PC-3 (cell line): ENCODE data around the gene CDC34.

Source experiments
- CTCF ChIP-seq: fragments of 300-600 bp; sonication (generic); conservative IDR thresholded peaks from 2 replicates; pipeline ENCODE4 v1.5.1; 2017; ENCODE audit warnings: antibody characterized with exemption, low read depth, mild to moderate bottlenecking, low read length
- EZH2 ChIP-seq: fragments of 300-600 bp; sonication (generic); IDR thresholded peaks from one replicate; pipeline ENCODE4 v1.6.1; 2017; ENCODE audit warnings: antibody characterized with exemption, mild to moderate bottlenecking, low read length; ENCODE audit not compliant: unreplicated experiment

- TF ChIP-seq CTCF (no peak; the same call in 1 of the 2 replicates), EZH2 (no peak)
Observed at GRCh38 chr19:548886-549830, 17.6 kb downstream of the CDC34 start.
